NCI-H774 (cell line): ENCODE measurements around the gene UTP11.
A peak's percentile ranks its signal among the peaks of the same experiment; 100 is the strongest.
"Not testable (repeated sequence)": the region's sequence is repeated elsewhere in the genome, so short reads cannot be mapped to it uniquely, and the experiment has no call there.

Source experiments
- DNase-seq: peaks from one replicate; lab custom pipeline; 2025; lab: John Stamatoyannopoulos, UW

The UTP11 gene, protein sequence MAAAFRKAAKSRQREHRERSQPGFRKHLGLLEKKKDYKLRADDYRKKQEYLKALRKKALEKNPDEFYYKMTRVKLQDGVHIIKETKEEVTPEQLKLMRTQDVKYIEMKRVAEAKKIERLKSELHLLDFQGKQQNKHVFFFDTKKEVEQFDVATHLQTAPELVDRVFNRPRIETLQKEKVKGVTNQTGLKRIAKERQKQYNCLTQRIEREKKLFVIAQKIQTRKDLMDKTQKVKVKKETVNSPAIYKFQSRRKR

DNA sequence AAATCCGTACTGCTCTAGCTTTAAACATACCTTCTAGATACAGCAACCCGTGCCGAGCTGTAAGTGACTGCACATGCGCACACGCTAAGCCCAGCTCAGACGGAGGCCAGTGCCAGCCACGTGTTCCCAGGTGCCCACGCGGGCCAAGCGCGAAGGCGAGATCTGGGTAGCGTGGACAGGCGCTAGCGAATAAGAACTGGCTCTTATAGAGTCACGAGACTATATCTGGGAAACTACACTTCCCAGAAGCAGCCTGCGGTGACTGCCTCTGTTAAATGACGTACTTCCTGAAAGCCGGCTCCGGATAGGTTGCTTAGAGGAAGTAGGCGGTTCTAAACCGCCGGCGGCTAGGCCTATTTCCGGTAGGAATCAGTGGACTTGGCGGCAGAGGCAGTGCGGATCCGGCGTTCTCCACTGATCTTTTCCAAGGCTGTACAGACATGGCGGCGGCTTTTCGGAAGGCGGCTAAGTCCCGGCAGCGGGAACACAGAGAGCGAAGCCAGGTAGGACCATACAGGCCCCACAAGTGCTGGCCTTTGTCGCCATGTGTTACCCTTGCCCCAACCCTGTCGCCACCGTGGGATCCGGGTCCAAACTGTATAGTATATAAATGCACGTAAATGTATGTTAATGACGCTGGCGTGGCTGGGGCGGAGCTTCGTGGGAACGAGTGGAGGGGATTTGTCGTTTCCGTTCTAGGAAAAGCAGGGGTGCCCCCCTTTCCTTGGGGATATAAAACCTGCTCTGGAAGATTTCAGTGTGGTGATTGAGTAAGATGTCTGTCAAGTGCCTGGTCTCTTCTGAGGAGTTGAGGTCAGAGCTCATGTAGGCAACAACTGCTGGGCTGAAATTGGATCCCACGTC is at the start of gene UTP11:
Gene UTP11 (plus strand): TSS at position 372 of the 864 bp plus-strand sequence. CDS start 69 bp downstream, at position 441.
- DNase-seq: peak; percentile 100

DNA sequence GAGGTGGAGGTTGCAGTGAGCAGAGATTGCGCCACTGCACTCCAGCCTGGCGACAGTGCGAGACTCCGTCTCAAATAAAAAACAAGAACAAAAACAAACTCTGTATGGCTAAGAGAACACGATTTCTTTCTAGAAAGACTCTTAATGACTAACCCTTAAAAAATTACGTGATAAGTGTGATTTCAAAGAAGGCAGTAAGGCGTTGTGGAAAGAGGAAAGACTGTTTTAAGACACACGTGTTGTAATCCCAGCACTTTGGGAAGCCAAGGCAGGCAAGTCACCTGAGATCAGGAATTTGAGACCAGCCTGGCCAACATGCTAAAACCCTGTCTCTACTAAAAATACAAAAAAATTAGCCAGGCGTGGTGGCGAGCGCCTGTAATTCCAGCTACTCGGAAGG is 48.4 kb upstream of the UTP11 start:
- not testable (repeated sequence) for DNase-seq

DNA sequence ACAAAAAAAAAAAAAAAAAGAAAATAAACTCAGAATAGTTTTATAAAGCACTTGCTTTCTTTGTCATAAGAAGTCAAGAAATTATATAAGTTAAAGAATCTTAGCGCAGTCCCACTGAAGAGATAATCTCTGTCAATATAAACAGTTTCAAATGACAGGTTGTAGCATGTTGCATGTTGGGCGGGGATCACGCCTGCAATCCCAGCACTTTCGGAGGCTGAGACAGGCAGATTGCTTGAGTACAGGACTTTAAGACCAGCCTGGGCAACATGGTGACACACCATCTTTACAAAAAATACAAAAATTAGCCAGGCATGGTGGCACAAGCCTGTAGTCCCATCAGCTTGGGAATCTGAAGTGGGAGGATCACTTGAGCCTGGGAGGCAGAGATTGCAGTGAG is 47.2 kb upstream of the UTP11 start:
- no peak for DNase-seq

DNA sequence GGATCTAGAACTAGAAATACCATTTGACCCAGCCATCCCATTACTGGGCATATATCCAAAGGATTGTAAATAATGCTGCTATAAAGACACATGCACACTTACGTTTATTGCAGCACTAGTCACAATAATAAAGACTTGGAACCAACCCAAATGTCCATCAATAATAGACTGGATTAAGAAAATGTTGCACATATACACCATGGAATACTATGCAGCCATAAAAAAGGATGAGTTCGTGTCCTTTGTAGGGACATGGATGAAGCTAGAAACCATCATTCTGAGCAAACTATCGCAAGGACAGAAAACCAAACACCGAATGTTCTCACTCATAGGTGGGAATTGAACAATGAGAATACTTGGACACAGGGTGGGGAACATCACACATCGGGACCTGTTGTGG is 38.9 kb upstream of the UTP11 start:
- DNase-seq: not testable (repeated sequence)

DNA sequence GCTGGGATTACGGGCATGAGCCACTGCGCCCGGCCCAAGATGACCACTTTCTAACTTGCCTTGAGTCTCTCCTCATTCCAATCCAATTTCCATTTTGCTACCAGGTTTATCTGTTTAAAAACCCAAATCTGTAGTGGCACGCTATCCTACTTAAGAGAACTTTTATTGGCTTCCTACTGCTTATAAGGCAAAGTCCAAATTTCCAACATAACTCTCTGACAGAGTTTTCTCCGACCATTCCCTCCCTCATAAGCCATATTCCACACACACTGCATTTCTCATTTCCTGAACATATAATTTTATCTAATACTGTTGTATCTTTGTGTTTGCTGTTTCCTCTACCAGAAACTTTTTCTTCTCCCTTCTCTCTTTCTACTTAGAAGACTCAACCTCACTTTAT is 38.0 kb upstream of the UTP11 start:
- no peak for DNase-seq

DNA sequence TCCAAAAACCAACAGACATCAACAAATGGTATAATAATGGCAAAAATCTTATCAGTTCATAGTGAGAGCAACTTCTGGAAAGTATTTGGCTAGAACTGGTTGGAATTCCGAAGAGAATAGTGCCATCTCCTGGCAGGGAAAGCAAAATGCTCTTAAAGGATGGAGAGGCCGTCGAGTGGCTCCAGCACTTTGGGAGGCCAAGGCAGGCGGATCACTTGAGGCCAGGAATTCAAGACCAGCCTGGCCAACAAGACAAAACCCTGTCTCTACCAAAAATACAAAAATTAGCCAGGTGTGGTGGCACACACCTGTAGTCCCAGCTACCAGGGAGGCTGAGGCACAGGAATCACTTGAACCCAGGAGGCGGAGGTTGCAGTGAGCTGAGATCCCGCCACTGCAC is 37.5 kb upstream of the UTP11 start:
- DNase-seq: peak; percentile 78

DNA sequence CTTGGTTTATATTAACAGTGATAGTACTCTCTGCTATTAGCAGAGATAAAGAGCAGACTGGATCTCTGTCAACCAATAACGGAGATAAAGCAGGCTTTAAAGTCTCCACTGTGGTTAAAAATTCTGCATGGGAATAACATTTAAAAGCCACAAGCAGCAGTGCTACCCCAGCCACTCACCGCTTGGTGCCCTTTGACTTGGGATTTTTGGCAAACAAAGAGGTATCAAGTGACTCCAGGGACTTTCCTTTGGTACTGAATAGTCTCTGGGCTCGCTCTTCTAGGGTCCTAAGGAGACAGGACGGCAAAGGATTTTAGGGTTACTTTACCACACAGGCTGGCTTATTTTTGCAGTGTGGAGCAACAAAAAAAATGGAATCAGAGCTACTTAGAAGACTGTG is 34.0 kb upstream of the UTP11 start:
- DNase-seq: no peak

DNA sequence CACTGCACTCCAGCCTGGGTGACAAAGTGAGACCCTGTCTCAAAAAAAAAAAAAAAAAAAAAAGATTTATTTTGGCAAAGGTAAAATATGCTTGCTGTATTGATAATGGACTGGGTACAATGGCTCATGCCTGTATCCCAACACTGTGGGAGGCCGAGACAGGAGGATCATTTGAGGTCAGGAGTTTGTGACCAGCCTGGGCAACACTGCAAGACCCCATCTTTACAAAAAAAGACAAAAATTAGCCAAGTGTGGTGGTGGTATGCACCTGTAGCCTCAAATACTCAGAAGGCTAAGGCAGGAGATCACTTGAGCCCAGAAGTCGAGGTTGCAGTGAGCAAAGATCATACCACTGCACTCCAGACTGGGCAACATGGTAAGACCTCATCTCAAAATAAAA is 29.0 kb upstream of the UTP11 start:
- no peak for DNase-seq

DNA sequence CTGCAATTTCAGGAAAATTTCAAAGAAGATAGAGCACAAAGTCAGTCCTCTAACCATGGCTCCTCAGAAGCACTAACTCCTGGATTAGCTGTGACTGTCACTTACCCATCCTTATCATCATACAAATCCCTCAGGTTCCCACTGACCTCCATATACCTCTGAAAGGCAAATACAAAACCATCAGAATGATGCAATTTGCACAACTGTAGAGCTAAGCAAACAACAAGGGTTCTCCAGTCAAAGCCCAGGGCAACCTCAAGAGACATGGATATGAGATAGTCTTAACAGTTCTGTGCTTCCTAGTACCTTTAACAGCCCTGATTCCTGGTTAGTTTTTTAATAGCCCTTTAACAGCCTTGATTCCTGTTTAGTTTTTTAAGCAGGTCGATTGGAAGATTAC is 24.9 kb upstream of the UTP11 start:
- DNase-seq: no peak

DNA sequence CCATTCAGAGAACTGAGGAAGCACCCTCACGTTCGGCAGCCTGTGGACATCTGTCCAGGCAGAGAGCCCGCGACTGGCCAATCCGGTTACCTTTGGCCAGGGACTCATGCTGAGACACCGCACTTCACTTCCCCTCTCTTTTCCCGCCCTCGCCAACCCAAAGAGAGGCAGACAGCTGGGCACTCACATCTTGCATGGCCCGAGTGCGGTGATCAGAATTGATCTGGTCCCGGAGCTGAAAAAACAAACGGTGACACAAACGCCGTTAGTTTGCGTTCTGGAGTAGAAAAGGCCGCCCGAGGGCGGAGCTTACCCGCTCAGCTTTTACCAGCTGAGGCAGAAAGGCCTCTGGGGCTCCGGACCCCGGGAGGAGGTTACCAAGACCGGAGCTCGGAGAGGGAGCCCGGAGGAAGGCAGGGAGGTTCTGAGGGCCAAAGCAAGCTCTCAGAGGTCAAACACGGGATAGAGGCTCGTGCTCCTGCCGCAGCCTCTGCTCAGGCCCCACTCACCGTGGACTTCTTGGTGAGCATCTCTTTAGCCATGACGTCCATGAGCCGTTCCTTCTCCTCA is 23.1 kb upstream of the UTP11 start:
- peak; percentile 47 for DNase-seq

DNA sequence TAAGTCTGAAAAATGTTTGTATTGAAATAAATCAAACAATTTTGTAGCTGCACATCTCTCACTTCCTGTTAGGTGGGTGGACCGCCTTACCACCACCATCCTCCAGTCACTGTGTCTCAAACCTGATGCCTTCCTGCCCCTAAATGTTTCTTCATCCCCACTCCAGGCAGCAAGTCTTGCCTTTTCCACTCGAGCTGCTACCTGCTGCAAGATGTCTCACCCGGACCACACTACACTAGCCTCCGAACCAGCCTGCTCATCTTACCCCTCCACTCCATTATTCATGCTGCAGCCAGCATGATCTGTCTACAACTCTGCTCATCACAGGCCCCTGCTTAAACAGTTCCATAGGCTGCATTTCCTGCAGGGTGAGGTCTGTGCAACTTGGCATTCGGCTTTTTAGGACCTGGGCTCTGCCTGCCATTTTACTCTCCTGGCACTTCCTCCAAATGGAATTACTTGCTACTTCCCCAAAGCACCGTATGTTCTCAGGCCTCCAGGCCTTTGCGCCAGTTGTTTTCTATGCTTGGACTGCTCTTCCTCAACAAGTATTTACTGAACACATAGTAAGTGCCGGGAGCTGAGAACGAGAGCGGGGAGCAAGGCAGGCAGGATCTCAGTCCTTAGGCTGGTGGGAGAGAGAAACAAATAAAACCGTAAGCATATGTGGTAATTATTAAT is 17.5 kb upstream of the UTP11 start:
- no peak for DNase-seq

DNA sequence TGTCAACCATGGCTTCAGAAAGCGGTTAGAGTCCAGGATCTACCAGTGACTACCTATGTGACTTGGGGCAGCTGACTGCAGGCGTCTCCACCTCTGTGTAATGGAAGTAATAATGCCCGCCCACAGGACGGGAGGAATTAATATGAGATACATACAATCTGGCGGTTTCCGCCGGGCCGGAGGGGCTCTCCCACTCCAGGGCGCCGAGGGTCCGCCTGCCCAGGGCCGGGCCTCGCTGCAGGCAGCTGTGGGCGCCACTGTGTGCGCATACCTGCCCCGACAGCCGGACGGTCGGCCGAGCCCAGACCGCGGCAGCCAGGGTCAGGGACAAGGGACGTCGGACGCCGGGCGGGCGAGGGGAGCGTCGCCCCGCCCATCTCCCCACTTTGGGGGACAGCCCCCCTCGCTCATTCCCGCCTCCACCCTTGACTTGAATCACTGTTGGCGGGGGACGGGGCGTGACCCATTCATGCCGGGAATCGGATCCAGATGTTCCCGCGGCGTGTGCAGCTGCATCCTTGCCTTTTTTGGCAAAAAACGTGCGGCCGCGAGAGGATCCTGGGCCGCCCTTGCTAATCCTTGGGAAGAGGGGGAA is 16.7 kb upstream of the UTP11 start:
- peak; percentile 74 for DNase-seq

DNA sequence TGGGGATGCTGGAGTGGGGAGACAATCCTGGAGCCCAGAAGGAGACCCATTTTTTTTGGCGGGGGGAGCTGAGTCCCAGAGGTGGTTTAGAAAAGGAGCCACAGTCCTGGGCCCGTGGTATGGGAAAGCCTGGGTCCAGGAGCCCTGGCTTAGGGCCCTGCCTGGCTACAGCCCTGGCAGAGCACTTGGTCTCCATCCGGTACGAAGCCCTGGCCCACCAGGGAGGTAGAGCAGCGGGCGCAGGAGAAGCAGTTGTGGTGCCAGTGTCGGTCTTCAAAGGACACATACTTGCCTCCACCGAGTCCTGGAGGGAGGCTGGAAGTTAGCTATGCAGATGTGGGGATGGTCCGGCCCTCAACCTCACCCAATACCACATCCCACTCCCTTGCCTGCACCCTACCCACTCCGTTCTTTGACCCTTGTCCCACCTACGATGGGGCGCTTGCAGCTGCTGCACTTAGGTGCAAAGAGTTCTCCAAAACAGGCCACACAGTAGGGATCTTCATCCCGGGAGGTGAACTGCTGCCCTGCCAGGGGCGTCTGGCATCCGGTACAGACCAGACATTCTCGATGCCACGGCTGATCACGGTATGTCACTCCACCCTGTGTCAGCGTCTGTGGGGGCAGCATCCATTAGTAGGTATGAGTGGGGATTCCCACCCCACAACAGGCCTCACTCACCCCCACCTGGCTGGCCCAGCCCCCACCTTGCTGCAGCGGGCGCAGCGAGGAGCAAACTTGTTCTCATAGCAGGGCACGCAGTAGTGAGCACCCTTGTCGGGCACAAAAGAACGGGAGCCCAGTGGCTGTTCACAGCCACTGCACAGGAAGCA is 15.1 kb upstream of the UTP11 start:
- DNase-seq: no peak

DNA sequence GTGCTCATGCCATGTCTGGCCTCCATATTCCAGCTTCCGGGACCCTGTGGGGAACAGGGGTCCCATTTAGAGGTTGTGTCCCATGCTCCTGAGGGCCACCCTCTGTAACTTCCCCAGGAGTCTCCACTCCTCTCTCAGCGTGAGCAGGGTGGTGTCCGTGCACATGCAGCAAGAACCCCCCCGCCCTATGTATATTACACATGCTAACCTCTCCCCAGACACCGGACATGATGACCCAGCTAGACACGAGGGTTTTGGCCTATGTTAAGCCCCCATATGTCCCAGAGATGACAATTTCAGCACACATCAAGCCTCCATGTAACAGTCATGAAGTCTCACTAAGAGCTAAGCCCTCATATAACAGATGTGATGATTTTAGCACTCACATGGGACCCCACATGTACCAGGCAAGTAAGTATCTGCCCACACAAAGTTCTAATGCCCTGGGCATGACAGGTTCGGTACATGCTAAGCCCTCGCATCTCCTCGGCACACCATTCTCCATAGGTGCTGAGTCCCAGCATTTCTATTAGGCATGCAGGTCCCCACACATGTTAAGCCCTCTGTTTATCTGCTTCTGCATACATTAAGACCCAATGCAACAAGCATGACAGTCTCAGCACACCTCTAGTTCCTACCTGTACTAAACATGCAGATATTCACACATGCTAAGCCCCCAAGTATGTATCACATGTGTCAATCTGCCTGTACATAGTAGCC is 14.3 kb upstream of the UTP11 start:
- DNase-seq: no peak

DNA sequence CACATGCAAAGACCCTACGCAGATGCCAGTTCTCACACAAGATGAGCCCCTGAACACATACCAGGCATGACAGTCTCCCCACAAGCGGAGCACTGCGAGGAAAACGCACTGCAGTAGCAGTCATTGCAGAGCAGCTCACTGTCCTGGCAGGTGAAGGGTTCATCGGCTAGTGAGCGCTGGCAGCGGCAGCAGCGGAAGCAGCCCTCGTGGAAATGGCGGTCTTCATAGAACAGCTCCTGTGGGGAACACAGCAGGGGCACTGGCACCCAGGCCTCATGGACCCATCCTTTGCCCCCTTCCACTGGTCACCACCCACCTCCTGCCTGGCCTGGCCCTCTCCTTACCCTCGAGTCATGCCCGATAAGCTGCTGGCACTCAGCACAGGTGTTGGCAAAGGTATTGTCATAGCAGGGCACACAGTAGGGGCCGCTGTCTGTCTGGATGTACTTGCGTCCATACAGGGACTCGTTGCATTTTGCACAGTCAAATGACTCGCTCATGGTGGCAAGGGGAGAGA is 13.6 kb upstream of the UTP11 start:
- DNase-seq: no peak

DNA sequence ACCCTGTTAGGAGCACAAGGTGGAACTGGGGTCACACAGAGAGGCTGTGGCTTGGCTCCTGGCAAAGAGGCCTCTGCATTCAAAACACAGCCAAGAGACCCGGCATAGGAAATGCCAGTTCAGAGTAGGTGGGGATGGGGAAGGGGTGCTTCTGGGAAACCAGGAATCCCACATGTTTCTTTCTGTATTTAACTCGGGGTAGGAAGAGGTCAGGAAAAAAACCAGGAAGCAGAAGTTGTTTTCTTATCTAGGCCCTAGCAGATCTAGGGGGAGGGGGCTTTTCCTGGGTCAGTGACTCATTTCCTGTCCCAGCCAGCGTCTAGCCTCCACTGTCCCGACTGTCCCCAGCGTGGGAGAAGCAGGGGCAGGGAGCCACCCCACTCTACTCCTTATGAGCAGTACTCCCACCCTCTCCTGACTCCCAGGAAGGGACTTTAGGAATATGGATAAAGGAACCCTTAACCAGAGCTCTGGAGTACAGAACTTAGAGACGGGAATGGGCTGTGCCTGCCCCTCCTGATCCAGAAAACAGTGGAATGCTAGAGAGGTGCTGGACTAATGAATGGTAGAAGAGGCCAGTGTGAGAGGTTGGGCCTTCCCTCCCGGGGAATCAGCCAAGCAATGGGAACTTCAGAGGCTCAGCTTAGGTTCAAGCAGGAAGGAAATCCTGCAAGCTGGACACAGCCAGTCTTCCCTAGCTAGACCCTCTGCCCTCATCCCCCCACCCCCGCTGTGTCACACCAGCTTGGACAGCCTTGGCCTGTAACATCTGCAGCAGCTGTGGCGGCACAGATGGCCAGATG is 12.9 kb upstream of the UTP11 start:
- no peak for DNase-seq

DNA sequence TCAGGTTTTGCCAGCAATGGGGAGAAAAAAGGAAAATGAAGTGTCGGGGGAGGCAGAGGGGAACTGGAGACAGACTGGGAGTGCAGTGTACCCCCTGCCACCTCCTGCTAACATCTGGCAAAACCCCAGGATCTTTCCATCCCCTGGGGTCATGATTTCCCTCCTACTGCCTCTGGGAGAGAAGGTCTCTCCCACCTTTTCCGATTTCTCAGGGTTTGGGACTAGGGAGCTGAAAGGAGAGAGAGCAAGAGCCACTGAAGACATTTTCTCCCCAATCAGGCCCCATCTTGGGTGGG is 12.4 kb upstream of the UTP11 start:
- DNase-seq: no peak

DNA sequence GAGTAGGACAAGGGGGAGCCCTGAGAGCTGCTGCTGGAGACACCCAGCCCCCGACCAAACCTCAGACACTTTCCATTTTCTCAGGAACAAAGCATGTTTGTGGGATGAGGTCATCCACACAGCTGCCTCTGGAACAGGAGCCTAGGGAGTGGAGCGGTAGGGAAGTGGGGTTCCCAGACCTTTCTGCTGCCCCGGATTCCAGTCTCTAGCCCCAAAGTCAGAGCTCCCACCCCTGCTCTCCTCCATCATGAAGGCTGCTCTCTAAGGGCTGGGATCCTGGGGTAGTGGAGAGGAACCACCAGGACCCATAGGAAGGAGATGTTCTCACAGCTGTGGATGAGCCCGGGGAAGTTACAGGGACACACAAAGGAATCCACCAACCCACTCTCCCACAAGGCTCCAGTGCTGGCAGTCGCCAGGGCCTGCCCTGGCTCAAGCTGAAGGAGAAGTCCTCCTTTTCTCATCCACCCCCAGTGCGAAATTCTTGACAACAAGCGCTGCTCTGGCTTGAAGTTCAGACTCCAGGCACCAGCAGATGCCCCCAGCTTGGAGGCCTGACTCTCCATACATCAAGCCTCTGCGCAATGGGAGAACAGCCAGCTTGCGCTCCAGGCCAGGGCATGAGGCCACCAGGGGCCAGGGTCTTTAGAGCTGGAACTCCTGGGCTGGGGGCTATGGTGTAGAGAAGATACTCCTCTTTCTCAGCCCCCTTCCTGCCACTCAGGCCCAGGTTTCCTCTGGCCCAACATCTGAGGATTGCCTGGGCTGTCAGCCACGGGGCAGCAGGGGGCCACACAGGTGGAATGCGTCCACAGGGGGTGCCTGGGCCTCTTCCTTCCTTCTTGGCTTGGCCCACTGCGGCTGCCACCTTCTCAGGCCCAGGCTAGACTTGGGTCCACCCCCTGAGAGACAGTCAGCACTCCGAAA is 11.7 kb upstream of the UTP11 start:
- DNase-seq: no peak
